Kidney (tissue), 14 donors: ENCODE measurements around the gene SORBS1. TPM values are rescaled to one million over a fixed set of nuclear protein-coding genes. Genes with fewer than 3 reads are reported as not detected.

Experiments
- DNase-seq, 5 donors: peaks; one replicate each; pipeline ENCODE4 v3.0.0-alpha.2; 2013 to 2020
- FAIRE-seq: peaks from 2 replicates; lab custom pipeline; 2012; peaks lifted over from hg19 to GRCh38; lab: Jason Lieb, UNC
- H3K27ac ChIP-seq, 2 donors: one replicate each; pipeline ENCODE4 v1.7.0; 2013; ENCODE audit warnings: low read depth in 2 of 2, low read length in 2 of 2, inconsistent platforms in 1 of 2
- H3K27me3 ChIP-seq: one replicate; pipeline ENCODE4 v1.7.1; 2013; ENCODE audit warnings: low read length, inconsistent platforms; ENCODE audit not compliant: control insufficient read depth, insufficient read depth
- H3K36me3 ChIP-seq, 3 donors: one replicate each; pipeline versions ENCODE4 v1.7.0 to v1.7.1; 2013; ENCODE audit warnings: low read length in 3 of 3, control low read depth in 1 of 3, inconsistent platforms in 1 of 3; ENCODE audit not compliant: insufficient read depth in 3 of 3, control insufficient read depth in 2 of 3
- H3K4me1 ChIP-seq, 3 donors: one replicate each; pipeline versions ENCODE4 v1.7.0 to v1.7.1; 2013; ENCODE audit warnings: low read length in 3 of 3, inconsistent platforms in 1 of 3, low read depth in 1 of 3; ENCODE audit not compliant: control insufficient read depth in 2 of 3, insufficient read depth in 2 of 3
- H3K4me3 ChIP-seq, 3 donors: one replicate each; pipeline versions ENCODE4 v1.7.0 to v1.8.1; 2013; ENCODE audit warnings: low read length in 3 of 3, control low read depth in 1 of 3, inconsistent platforms in 1 of 3
- H3K9ac ChIP-seq, 3 donors: one replicate each; pipeline versions ENCODE4 v1.7.0 to v1.7.1; 2013; ENCODE audit warnings: low read length in 3 of 3, control low read depth in 1 of 3, inconsistent platforms in 1 of 3
- H3K9me3 ChIP-seq, 3 donors: one replicate each; pipeline versions ENCODE4 v1.7.0 to v1.7.1; 2013; ENCODE audit warnings: low read length in 3 of 3, control low read depth in 1 of 3, inconsistent platforms in 1 of 3; ENCODE audit not compliant: control insufficient read depth in 2 of 3, insufficient read depth in 1 of 3
- intact Hi-C: fragments of 100-400 bp; cut with DNase I; formaldehyde crosslinking; loops from one replicate; pipeline ENCODE4 v1.11.1; 2022
- polyA plus RNA-seq: library from polyadenylated mRNA; stranded (reverse); fragments of 350-450 nt; fragmentation: Illumina TruSeq; extraction: RNeasy Lipid Tissue Mini Kit (QIAGEN cat#74804); gene quantifications from one replicate; pipeline ENCODE4 v1.2.3, GENCODE V29; 2014; ENCODE audit warnings: low read depth, low replicate concordance; ENCODE audit not compliant: insufficient read depth
- total RNA-seq: library from RNA; stranded (reverse); fragmentation: NEBNext Ultra II Directional; extraction: Animal tissue kit (Norgen Biotek cat#: 25700); gene quantifications from one replicate; pipeline ENCODE4 v1.2.1, GENCODE V29; 2021
- TF ChIP-seq, protein P1 (sequence below): IDR thresholded peaks from 3 replicates; pipeline ENCODE4 v1.5.1; 2012; ENCODE audit warnings: mild to moderate bottlenecking, moderate library complexity, borderline replicate concordance; ENCODE audit not compliant: insufficient read depth; ENCODE audit errors: extremely low read depth
- donor health status: control.
- donor health status: control.
- donor health status: control.
- donor health status: control.
- donor health status: control.
- donor health status: DM: yes; HTN: yes; CAD: no.
- donor health status: Normal renal cell carcinoma (clear cell type).

Gene SORBS1
- total and polyA plus RNA-seq, 2 donors from 2014 or later = 12.2 to 91.7 TPM

DNA sequence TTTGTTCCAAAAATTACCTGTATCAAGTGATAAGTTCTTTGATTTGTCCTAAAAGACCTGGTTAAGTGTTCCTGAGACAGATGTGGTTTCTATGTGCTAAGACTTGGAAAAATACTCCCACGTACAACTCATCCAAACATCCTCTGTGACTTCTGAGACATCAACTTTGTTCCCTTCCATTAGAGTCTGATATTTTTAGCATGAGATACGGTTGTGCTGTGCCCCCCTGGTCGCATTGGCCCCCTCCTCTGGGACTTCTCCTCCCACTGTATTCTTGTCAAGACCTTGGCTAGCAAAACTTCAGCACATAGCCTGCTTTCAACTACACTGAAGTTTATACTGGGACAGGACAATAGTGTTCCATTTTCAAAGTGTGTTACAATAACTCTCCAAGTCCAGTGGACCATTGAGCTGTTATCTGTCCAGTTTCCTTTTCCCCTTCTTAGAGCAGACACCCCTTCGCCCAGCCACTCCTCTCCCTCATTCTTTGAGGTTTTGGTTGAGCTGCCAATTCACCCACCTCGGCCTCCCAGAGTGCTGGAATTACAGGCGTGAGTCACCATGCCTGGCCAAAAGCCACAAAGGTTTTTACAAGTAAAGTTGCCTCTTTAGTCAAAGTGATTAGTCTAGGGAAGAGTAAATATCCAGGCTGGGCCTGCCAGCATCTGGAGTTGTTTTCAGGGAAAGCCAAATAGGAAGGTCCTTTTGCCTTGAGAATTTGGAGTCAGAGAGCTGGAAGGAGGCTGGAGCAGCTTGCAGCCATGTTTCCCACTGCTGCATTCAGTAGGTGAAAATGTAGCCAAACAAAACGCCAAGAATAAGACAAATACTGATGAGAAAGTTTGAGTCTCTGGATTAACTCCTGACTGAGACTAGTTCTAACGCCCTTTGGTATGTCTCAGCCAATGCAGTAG, 252.5 kb downstream of the SORBS1 start:
- H3K9me3 ChIP-seq = no peaks in the 10 kb centered on the region
- intact Hi-C loops = no loop called here
- H3K36me3 ChIP-seq = no peaks in the 10 kb centered on the region
- H3K9ac ChIP-seq = no peak overlapping the region
- peak in 1 of 5 donors; percentile 81 for DNase-seq
- TF ChIP-seq, protein P1, sequence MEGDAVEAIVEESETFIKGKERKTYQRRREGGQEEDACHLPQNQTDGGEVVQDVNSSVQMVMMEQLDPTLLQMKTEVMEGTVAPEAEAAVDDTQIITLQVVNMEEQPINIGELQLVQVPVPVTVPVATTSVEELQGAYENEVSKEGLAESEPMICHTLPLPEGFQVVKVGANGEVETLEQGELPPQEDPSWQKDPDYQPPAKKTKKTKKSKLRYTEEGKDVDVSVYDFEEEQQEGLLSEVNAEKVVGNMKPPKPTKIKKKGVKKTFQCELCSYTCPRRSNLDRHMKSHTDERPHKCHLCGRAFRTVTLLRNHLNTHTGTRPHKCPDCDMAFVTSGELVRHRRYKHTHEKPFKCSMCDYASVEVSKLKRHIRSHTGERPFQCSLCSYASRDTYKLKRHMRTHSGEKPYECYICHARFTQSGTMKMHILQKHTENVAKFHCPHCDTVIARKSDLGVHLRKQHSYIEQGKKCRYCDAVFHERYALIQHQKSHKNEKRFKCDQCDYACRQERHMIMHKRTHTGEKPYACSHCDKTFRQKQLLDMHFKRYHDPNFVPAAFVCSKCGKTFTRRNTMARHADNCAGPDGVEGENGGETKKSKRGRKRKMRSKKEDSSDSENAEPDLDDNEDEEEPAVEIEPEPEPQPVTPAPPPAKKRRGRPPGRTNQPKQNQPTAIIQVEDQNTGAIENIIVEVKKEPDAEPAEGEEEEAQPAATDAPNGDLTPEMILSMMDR = no peak
- H3K27me3 ChIP-seq = no peaks in the 10 kb centered on the region
- no peak overlapping the region for H3K4me3 ChIP-seq
- H3K4me1 ChIP-seq = peaks cover 0 to 6% (median 0%) of the 10 kb centered on the region in 3 donors
- no peak for FAIRE-seq
- H3K27ac ChIP-seq = no peak overlapping the region

DNA sequence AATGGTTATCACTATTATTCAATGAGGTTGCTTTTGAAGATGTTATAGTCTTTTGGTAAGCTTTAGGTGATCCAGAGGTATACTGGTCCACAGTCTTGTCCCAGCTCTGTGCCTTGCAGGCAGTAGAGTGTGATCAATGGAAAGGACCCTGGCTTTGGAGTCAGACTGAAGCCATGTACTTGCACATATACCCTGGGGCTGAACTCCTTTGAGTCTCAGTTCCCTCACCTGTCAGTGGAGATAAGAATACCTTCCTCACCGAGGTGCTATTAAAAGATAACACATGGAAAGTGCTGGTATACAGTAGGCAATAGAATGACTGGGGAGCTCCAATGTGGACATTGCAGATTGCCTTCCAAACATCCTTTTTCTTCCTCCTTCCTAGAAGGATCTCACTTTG, 254.3 kb downstream of the SORBS1 start:
- no peak for DNase-seq
- Histone ChIP-seq H3K4me1 (no peaks in the 10 kb centered on the region), H3K4me3 (no peak overlapping the region), H3K36me3 (no peaks in the 10 kb centered on the region), H3K27me3 (no peaks in the 10 kb centered on the region), H3K9ac (no peak overlapping the region), H3K27ac (no peak overlapping the region), H3K9me3 (no peaks in the 10 kb centered on the region)
- TF ChIP-seq, protein P1 = no peak
- intact Hi-C loops = no loop called here
- no peak for FAIRE-seq

DNA sequence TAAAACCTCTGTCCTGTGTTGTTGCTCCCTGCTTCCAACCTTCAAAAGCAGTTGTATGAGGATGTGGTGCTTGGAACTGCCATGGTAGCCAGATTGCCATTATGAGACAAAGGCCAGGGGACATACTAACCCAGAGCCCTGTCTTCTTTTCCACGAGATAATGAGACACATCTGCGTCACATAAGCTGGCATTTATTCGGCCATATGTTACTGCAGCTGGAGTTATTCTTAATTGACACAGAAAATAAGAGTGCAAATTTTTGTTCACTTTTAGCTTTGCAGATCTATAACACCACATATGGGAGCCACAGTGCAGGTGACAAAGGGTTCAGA, 254.9 kb downstream of the SORBS1 start:
- DNase-seq (no peak), FAIRE-seq (no peak)
- no peaks in the 10 kb centered on the region for H3K36me3 ChIP-seq
- H3K4me3 ChIP-seq = no peak overlapping the region
- no peak overlapping the region for H3K9ac ChIP-seq
- H3K4me1 ChIP-seq = no peaks in the 10 kb centered on the region
- TF ChIP-seq, protein P1 = no peak
- H3K27ac ChIP-seq = no peak overlapping the region
- intact Hi-C loops = no loop called here
- no peaks in the 10 kb centered on the region for H3K9me3 ChIP-seq
- no peaks in the 10 kb centered on the region for H3K27me3 ChIP-seq
